ENCODE data around the gene KIZ. TPM values are rescaled to one million over a fixed set of nuclear protein-coding genes. Genes with fewer than 3 reads are reported as not detected.

The KIZ gene
- total and polyA plus RNA-seq, 2 of the 4 experiments (the other 2 are of a cell fraction), result 9.9 to 14.0 TPM

- WGBS, 2 experiments (ENCODE audit: extremely low coverage in 2 of 2, insufficient read length in 1 of 2), result no CpG with 5 or more reads among the region's 3 CpGs
- Histone ChIP-seq H3K9ac (ENCODE audit: low read depth, low read length) (no peak overlapping the region), H3K4me1 (ENCODE audit: control insufficient read depth, insufficient read depth, low read length) (peaks cover 7% of the 10 kb centered on the region), H3K27me3 (ENCODE audit: control insufficient read depth, insufficient read depth, low read length) (no peaks in the 10 kb centered on the region), H2BK5ac (ENCODE audit: low read depth, low read length, poor library complexity, severe bottlenecking) (no peak overlapping the region), H2AK5ac (ENCODE audit: low read depth, low read length) (no peak overlapping the region), H4K8ac (ENCODE audit: low read depth in 2 of 2, low read length in 2 of 2) (no peak overlapping the region), H2BK15ac (ENCODE audit: low read depth, low read length) (no peak overlapping the region), H4K91ac (ENCODE audit: insufficient read depth, low read depth, low read length) (no peak overlapping the region), H2BK20ac (ENCODE audit: low read depth, low read length) (no peak overlapping the region), H3K56ac (ENCODE audit: extremely low read depth, insufficient read depth, low read length) (no peak overlapping the region), H3K36me3 (ENCODE audit: control insufficient read depth, insufficient read depth, low read length) (peaks cover 4% of the 10 kb centered on the region; the same call in 1 of the 2 replicates), H3K4me2 (ENCODE audit: low read depth, low read length) (no peak overlapping the region), H3K27ac (ENCODE audit: insufficient read depth, low read length) (no peak overlapping the region), H3K18ac (ENCODE audit: low read depth, low read length) (no peak overlapping the region), H3K4ac (ENCODE audit: low read depth, low read length) (no peak overlapping the region), H3K9me3 (ENCODE audit: control insufficient read depth, insufficient read depth, low read length) (no peaks in the 10 kb centered on the region), H3K14ac (replicated peaks; ENCODE audit: low read depth, low read length) (no peak overlapping the region), H3K9me1 (ENCODE audit: insufficient read depth, low read length) (no peaks in the 10 kb centered on the region), H3K23ac (ENCODE audit: low read depth, low read length) (no peak overlapping the region), H4K20me1 (ENCODE audit: insufficient read depth, low read length) (no peaks in the 10 kb centered on the region), H2AK9ac (replicated peaks; ENCODE audit: low read depth, low read length, poor library complexity) (no peak overlapping the region), H4K5ac (ENCODE audit: low read depth, low read length) (no peak overlapping the region), H3K4me3 (ENCODE audit: insufficient read depth, low read depth, low read length) (no peak overlapping the region), H2AFZ (replicated peaks; ENCODE audit: low read length, poor library complexity) (no peak overlapping the region), H2BK120ac (ENCODE audit: low read depth, low read length) (no peak overlapping the region), H3K79me1 (ENCODE audit: low read depth in 1 of 2, low read length in 2 of 2) (no peaks in the 10 kb centered on the region)
- no TSS peak for BruUV-seq (replicated peaks)
- in situ Hi-C loops (cut with MboI; ENCODE audit: low sequenced_read_pairs), result loop anchor here (25.0 kb wide), 1 partner anchor 366 kb away; no protein-coding TSS in a partner anchor
- CTCF ChIA-PET, result no interaction called here
- dilution Hi-C loops (cut with HindIII; ENCODE audit: low sequenced_read_pairs, unreplicated experiment), result no loop called here
- POLR2A ChIA-PET (ENCODE audit: unreplicated experiment), result no interaction called here
- no peak for DNase-seq
- no peak for ATAC-seq (ENCODE audit: low read depth)
- intact Hi-C loops (cut with micrococcal nuclease), result no loop called here
- no peak for TF ChIP-seq MXI1 (IDR thresholded peaks at IDR 0.05; ENCODE audit: borderline replicate concordance, low read depth, low read length)
- TF ChIP-seq RFX5 (IDR thresholded peaks at IDR 0.05; ENCODE audit: low read depth, low read length), result no peak
- TF ChIP-seq MAZ (IDR thresholded peaks at IDR 0.05; ENCODE audit: borderline replicate concordance, low read depth, low read length), result no peak
- no peak for TF ChIP-seq BHLHE40 (IDR thresholded peaks at IDR 0.05; ENCODE audit: low read depth, low read length)
Measured at GRCh38 chr20:21228511-21228910, 102.6 kb downstream of the KIZ start.

Data from IMR-90 (cell line).